ENCODE measurements around the gene ANO5. TPM values are rescaled to one million over a fixed set of nuclear protein-coding genes. Genes with fewer than 3 reads are reported as not detected.

The ANO5 gene
- polyA plus RNA-seq, 1 donor (not counting 4 experiments of a cell fraction or from before 2014, with no cell fraction given) = not detected

- Histone ChIP-seq H3K9me3 (ENCODE audit: control insufficient read depth, low read depth, low read length) (no peaks in the 10 kb centered on the region), H3K4me3 (ENCODE audit: control insufficient read depth in 2 of 3, extremely low read depth in 1 of 3, insufficient read depth in 2 of 3, low read depth in 1 of 3, low read length in 3 of 3) (no peak overlapping the region), H4K20me1 (ENCODE audit: control insufficient read depth, extremely low read depth, insufficient read depth, low read length) (no peaks in the 10 kb centered on the region), H3K79me2 (ENCODE audit: control insufficient read depth, insufficient read depth, low read length) (no peaks in the 10 kb centered on the region), H3K36me3 (ENCODE audit: control insufficient read depth in 2 of 2, extremely low read depth in 1 of 2, insufficient read depth in 2 of 2, low read length in 2 of 2) (no peaks in the 10 kb centered on the region), H3K27me3 (ENCODE audit: control insufficient read depth, extremely low read depth, insufficient read depth, low read length) (no peaks in the 10 kb centered on the region), H2AFZ (ENCODE audit: control insufficient read depth, low read length) (no peak overlapping the region), H3K27ac (ENCODE audit: control insufficient read depth, insufficient read depth, low read length) (no peak overlapping the region), H3K4me2 (ENCODE audit: control insufficient read depth, extremely low read depth, insufficient read depth, low read depth, low read length) (no peak overlapping the region), H3K4me1 (ENCODE audit: control insufficient read depth, extremely low read depth, insufficient read depth, low read length) (no peaks in the 10 kb centered on the region), H3K9ac (ENCODE audit: control insufficient read depth, extremely low read depth, insufficient read depth, low read length) (no peak overlapping the region), H3K9me1 (ENCODE audit: control insufficient read depth, extremely low read depth, insufficient read depth, low read length) (no peaks in the 10 kb centered on the region)
- no peak for DNase-seq (ENCODE audit: low read depth, low spot score)
- TF ChIP-seq CTCF (optimal IDR thresholded peaks at IDR 0.05 in 1 of 3, IDR thresholded peaks at IDR 0.05 in 1 of 3, conservative IDR thresholded peaks at IDR 0.05 in 1 of 3; ENCODE audit: extremely low read depth in 1 of 3, insufficient read depth in 2 of 3, low read length in 3 of 3) (no peak), EZH2 (IDR thresholded peaks at IDR 0.05; ENCODE audit: low read length) (no peak)
- dilution Hi-C loops (cut with MboI; ENCODE audit: extremely low pct_ligation_motif_present, low sequenced_read_pairs) = no loop called here
- FAIRE-seq = no peak
These were observed 24.1 kb downstream of the ANO5 start for GRCh38 chr11:22216940-22217339.

- no peak overlapping the region for H3K9ac ChIP-seq (ENCODE audit: control insufficient read depth, extremely low read depth, insufficient read depth, low read length)
- H3K27me3 ChIP-seq (ENCODE audit: control insufficient read depth, extremely low read depth, insufficient read depth, low read length) = no peaks in the 10 kb centered on the region
- no peak overlapping the region for H3K4me2 ChIP-seq (ENCODE audit: control insufficient read depth, extremely low read depth, insufficient read depth, low read depth, low read length)
- H2AFZ ChIP-seq (ENCODE audit: control insufficient read depth, low read length) = no peak overlapping the region
- H4K20me1 ChIP-seq (ENCODE audit: control insufficient read depth, extremely low read depth, insufficient read depth, low read length) = no peaks in the 10 kb centered on the region
- H3K4me3 ChIP-seq (ENCODE audit: control insufficient read depth in 2 of 3, extremely low read depth in 1 of 3, insufficient read depth in 2 of 3, low read depth in 1 of 3, low read length in 3 of 3) = no peak overlapping the region
- no peaks in the 10 kb centered on the region for H3K79me2 ChIP-seq (ENCODE audit: control insufficient read depth, insufficient read depth, low read length)
- TF ChIP-seq CTCF (optimal IDR thresholded peaks at IDR 0.05 in 1 of 3, IDR thresholded peaks at IDR 0.05 in 1 of 3, conservative IDR thresholded peaks at IDR 0.05 in 1 of 3; ENCODE audit: extremely low read depth in 1 of 3, insufficient read depth in 2 of 3, low read length in 3 of 3) = no peak
- TF ChIP-seq EZH2 (IDR thresholded peaks at IDR 0.05; ENCODE audit: low read length) = no peak
- H3K36me3 ChIP-seq (ENCODE audit: control insufficient read depth in 2 of 2, extremely low read depth in 1 of 2, insufficient read depth in 2 of 2, low read length in 2 of 2) = no peaks in the 10 kb centered on the region
- dilution Hi-C loops (cut with MboI; ENCODE audit: extremely low pct_ligation_motif_present, low sequenced_read_pairs) = no loop called here
- no peaks in the 10 kb centered on the region for H3K4me1 ChIP-seq (ENCODE audit: control insufficient read depth, extremely low read depth, insufficient read depth, low read length)
- H3K27ac ChIP-seq (ENCODE audit: control insufficient read depth, insufficient read depth, low read length) = no peak overlapping the region
- FAIRE-seq (no peak), DNase-seq (ENCODE audit: low read depth, low spot score) (no peak)
- H3K9me1 ChIP-seq (ENCODE audit: control insufficient read depth, extremely low read depth, insufficient read depth, low read length) = no peaks in the 10 kb centered on the region
- no peaks in the 10 kb centered on the region for H3K9me3 ChIP-seq (ENCODE audit: control insufficient read depth, low read depth, low read length)
These were observed 28.3 kb downstream of the ANO5 start for GRCh38 chr11:22221143-22221542.
